22Rv1 (cell line): Measurements from ENCODE around the gene WDR5.
A peak's percentile ranks its signal among the peaks of the same experiment; 100 is the strongest.

ENCODE experiments used
- H3K27ac ChIP-seq: fragments of 450-650 bp; 2 replicates; pipeline ENCODE4 v1.5.1; 2017
- CTCF ChIP-seq: fragments of 450-650 bp; IDR thresholded peaks from 2 replicates; pipeline ENCODE4 v1.5.1; 2017; ENCODE audit warnings: mild to moderate bottlenecking
- ZFX ChIP-seq: fragments of 450-650 bp; IDR thresholded peaks from 2 replicates; pipeline ENCODE4 v1.6.1; 2017; ENCODE audit warnings: antibody characterized with exemption, borderline replicate concordance

WDR5 gene

GRCh38 chr9:134136118-134136995 is 475 bp downstream of the WDR5 start:
- H3K27ac ChIP-seq: peak overlapping the region; percentile 92
- TF ChIP-seq ZFX (no peak), CTCF (no peak)

GRCh38 chr9:134136996-134137299 is 1.1 kb downstream of the WDR5 start:
- TF ChIP-seq CTCF (no peak), ZFX (no peak)
- peak overlapping the region; percentile 92 for H3K27ac ChIP-seq

GRCh38 chr9:134138292-134138691 is 2.4 kb downstream of the WDR5 start:
- no peak overlapping the region for H3K27ac ChIP-seq
- no peak for TF ChIP-seq CTCF
- TF ChIP-seq ZFX: no peak

GRCh38 chr9:134139081-134139480 is 3.2 kb downstream of the WDR5 start:
- TF ChIP-seq CTCF (no peak), ZFX (no peak)
- H3K27ac ChIP-seq: no peak overlapping the region

GRCh38 chr9:134141906-134142305 is 6.0 kb downstream of the WDR5 start:
- no peak overlapping the region for H3K27ac ChIP-seq
- TF ChIP-seq ZFX (no peak), CTCF (no peak)

- TF ChIP-seq ZFX: no peak
- TF ChIP-seq CTCF: no peak
Measured at GRCh38 chr9:134144801-134145200, 8.9 kb downstream of the WDR5 start.

GRCh38 chr9:134145262-134145661 is 9.4 kb downstream of the WDR5 start:
- no peak overlapping the region for H3K27ac ChIP-seq
- TF ChIP-seq CTCF (no peak), ZFX (no peak)

More at GRCh38 chr9:134144801-134145200, 8.9 kb downstream of the WDR5 start:
- H3K27ac ChIP-seq: no peak overlapping the region
